BJ (cell line): ENCODE results near the gene SCYGR1. TPM values are rescaled to one million over a fixed set of nuclear protein-coding genes. Genes with fewer than 3 reads are reported as not detected.

ENCODE experiments used
- CTCF ChIA-PET: fragments of 350-600 bp; formaldehyde crosslinking; extraction: SDS; loops from one replicate; lab custom pipeline; 2021; ENCODE audit warnings: antibody characterized with exemption, inconsistent platforms; lab: Yijun Ruan, JAX
- POLR2A ChIA-PET: fragments of 300-600 bp; sonication (Branson Sonifier 250); formaldehyde crosslinking; extraction: SDS; loops from one replicate; lab custom pipeline; 2021; ENCODE audit warnings: antibody characterized with exemption; lab: Charles Lee
- DNase-seq: peaks from one replicate; pipeline ENCODE4 v3.0.0-alpha.2; 2011; ENCODE audit warnings: low read depth
- H3K27me3 ChIP-seq: 2 replicates; pipeline ENCODE4 v1.6.0; 2011; ENCODE audit warnings: low read length; ENCODE audit not compliant: control insufficient read depth, insufficient read depth
- H3K36me3 ChIP-seq: 2 replicates; pipeline ENCODE4 v1.5.1; 2011; ENCODE audit warnings: low read length; ENCODE audit not compliant: control insufficient read depth, insufficient read depth
- H3K4me3 ChIP-seq: 2 replicates; pipeline ENCODE4 v1.5.1; 2011; ENCODE audit warnings: low read depth, mild to moderate bottlenecking, control low read depth, low read length
- polyA plus RNA-seq: library from polyadenylated mRNA; depleted of rRNA; stranded (reverse); fragments of >200 nt; gene quantifications from 2 replicates; pipeline ENCODE4 v1.2.3, GENCODE V29; 2011; rRNA removed
- TF ChIP-seq, protein P1 (sequence below): IDR thresholded peaks from 2 replicates; pipeline ENCODE4 v1.5.1; 2011; ENCODE audit warnings: low read depth, mild to moderate bottlenecking, control low read depth, inconsistent platforms, low read length, moderate library complexity; ENCODE audit not compliant: insufficient read depth

SCYGR1 gene
- polyA plus RNA-seq, 1 experiment = not detected

DNA sequence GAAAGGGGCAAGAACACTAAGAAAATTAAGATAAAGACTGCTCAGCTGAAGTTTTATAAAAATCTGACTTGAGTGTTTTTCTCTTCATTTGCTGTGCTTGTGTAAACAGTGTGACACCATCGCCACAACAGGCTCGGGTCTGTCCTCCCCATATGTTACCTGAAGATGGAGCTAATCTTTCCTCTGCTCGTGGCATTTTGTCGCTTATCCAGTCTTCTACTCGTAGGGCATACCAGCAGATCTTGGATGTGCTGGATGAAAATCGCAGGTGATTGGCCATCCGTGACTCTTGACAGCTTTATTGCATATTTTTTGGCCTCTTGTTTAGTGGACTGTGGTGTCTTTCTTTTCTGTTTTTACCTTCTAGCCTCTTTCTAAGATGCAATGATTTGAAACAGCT is 40.6 kb downstream of the SCYGR1 start:
- CTCF ChIA-PET = no interaction called here
- DNase-seq = no peak
- Histone ChIP-seq H3K36me3 (peaks cover 4% of the 10 kb centered on the region), H3K27me3 (no peaks in the 10 kb centered on the region), H3K4me3 (no peak overlapping the region)
- POLR2A ChIA-PET = no interaction called here
- TF ChIP-seq, protein P1, sequence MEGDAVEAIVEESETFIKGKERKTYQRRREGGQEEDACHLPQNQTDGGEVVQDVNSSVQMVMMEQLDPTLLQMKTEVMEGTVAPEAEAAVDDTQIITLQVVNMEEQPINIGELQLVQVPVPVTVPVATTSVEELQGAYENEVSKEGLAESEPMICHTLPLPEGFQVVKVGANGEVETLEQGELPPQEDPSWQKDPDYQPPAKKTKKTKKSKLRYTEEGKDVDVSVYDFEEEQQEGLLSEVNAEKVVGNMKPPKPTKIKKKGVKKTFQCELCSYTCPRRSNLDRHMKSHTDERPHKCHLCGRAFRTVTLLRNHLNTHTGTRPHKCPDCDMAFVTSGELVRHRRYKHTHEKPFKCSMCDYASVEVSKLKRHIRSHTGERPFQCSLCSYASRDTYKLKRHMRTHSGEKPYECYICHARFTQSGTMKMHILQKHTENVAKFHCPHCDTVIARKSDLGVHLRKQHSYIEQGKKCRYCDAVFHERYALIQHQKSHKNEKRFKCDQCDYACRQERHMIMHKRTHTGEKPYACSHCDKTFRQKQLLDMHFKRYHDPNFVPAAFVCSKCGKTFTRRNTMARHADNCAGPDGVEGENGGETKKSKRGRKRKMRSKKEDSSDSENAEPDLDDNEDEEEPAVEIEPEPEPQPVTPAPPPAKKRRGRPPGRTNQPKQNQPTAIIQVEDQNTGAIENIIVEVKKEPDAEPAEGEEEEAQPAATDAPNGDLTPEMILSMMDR = no peak

GRCh38 chr2:227344231-227344630 is 43.5 kb downstream of the SCYGR1 start:
- DNase-seq = no peak
- ChIA-PET CTCF (no interaction called here), POLR2A (no interaction called here)
- no peak overlapping the region for H3K4me3 ChIP-seq
- H3K36me3 ChIP-seq = peaks cover 6% of the 10 kb centered on the region
- TF ChIP-seq, protein P1 = no peak
- no peaks in the 10 kb centered on the region for H3K27me3 ChIP-seq

GRCh38 chr2:227341553-227341952 is 46.2 kb downstream of the SCYGR1 start:
- ChIA-PET CTCF (no interaction called here), POLR2A (no interaction called here)
- TF ChIP-seq, protein P1 = no peak
- no peak for DNase-seq
- H3K4me3 ChIP-seq = no peak overlapping the region
- no peaks in the 10 kb centered on the region for H3K27me3 ChIP-seq
- H3K36me3 ChIP-seq = 0 out of 2 replicates have a peak, but pooled peaks cover 5% of the 10 kb centered on the region

- Histone ChIP-seq H3K36me3 (peaks cover 5% of the 10 kb centered on the region; the same call in 1 of the 2 replicates), H3K27me3 (no peaks in the 10 kb centered on the region), H3K4me3 (no peak overlapping the region)
- DNase-seq = no peak
- POLR2A ChIA-PET = no interaction called here
- TF ChIP-seq, protein P1 = no peak
- CTCF ChIA-PET = interaction anchor here (0.6 to 1.3 kb wide), 2 partner anchors 40 to 492 kb away, joined by 3 to 4 read pairs; no protein-coding TSS in a partner anchor
These were observed 47.6 kb downstream of the SCYGR1 start for GRCh38 chr2:227340106-227340505.

GRCh38 chr2:227339098-227339599 is 48.6 kb downstream of the SCYGR1 start:
- no peak for DNase-seq
- TF ChIP-seq, protein P1 = no peak
- ChIA-PET CTCF (interaction anchor here (1.5 kb wide), 1 partner anchor 101 kb away, joined by 3 read pairs; no protein-coding TSS in a partner anchor), POLR2A (no interaction called here)
- H3K27me3 ChIP-seq = no peaks in the 10 kb centered on the region
- no peak overlapping the region for H3K4me3 ChIP-seq
- peaks cover 5% of the 10 kb centered on the region; the same call in 1 of the 2 replicates for H3K36me3 ChIP-seq

Other genes starting within 250 kb of the SCYGR1 start
- 0.33 and 0.36 TPM in 2 replicates for gene COL4A4, start 223.7 kb downstream of the SCYGR1 start, polyA plus RNA-seq
- gene COL4A3, start 223.3 kb downstream of the SCYGR1 start, polyA plus RNA-seq = 0.23 and 0.29 TPM in 2 replicates
- 56.0 and 105 TPM in 2 replicates for gene MFF, start 62.7 kb downstream of the SCYGR1 start, polyA plus RNA-seq
- 0.56 and 1.3 TPM in 2 replicates for gene TM4SF20, start 8.6 kb downstream of the SCYGR1 start, polyA plus RNA-seq
- gene AGFG1, start 84.2 kb upstream of the SCYGR1 start, polyA plus RNA-seq = 92.2 and 126 TPM in 2 replicates
- gene SCYGR2, start 210.9 kb upstream of the SCYGR1 start, polyA plus RNA-seq = not detected in 2 replicates
- gene SCYGR3, start 226.9 kb upstream of the SCYGR1 start, polyA plus RNA-seq = not detected in 2 replicates
- gene SCYGR4, start 229.5 kb upstream of the SCYGR1 start, polyA plus RNA-seq = not detected in 2 replicates